Retinal pigment epithelial cell (primary cell): ENCODE results near the gene PITPNM2.

Experiments
- DNase-seq: peaks from one replicate; pipeline ENCODE4 v3.0.0-alpha.2; 2010; ENCODE audit warnings: low read depth
- H3K4me3 ChIP-seq: 2 replicates; pipeline ENCODE4 v1.5.1; 2011; ENCODE audit warnings: mild to moderate bottlenecking, low read length, control low read depth, moderate library complexity
- CTCF ChIP-seq: conservative IDR thresholded peaks from 2 replicates; pipeline ENCODE4 v1.5.1; 2011; ENCODE audit warnings: low read depth, low read length, control low read depth, inconsistent platforms

The PITPNM2 gene

GRCh38 chr12:123150744-123151456 is at the start of gene PITPNM2:
TSS of gene PITPNM2 (minus strand) at chr12:123151090. CDS start at chr12:123034590, 116,500 bp downstream.
- TF ChIP-seq CTCF = no peak
- peak within 1 kb of the TSS; percentile 60 for H3K4me3 ChIP-seq
- DNase-seq = no peak

GRCh38 chr12:123200414-123200813 is 49.5 kb upstream of the PITPNM2 start:
- no peak for DNase-seq
- TF ChIP-seq CTCF = no peak
- H3K4me3 ChIP-seq = no peak overlapping the region

GRCh38 chr12:123199936-123200335 is 49.0 kb upstream of the PITPNM2 start:
- no peak for TF ChIP-seq CTCF
- no peak overlapping the region for H3K4me3 ChIP-seq
- no peak for DNase-seq

- TF ChIP-seq CTCF = no peak
- no peak overlapping the region for H3K4me3 ChIP-seq
- DNase-seq = no peak
Measured at GRCh38 chr12:123187637-123188036, 36.7 kb upstream of the PITPNM2 start.

GRCh38 chr12:123180171-123180570 is 29.3 kb upstream of the PITPNM2 start:
- no peak overlapping the region for H3K4me3 ChIP-seq
- no peak for TF ChIP-seq CTCF
- DNase-seq = no peak

- DNase-seq = no peak
- H3K4me3 ChIP-seq = no peak overlapping the region
- no peak for TF ChIP-seq CTCF
Measured at GRCh38 chr12:123171967-123172366, 21.1 kb upstream of the PITPNM2 start.

GRCh38 chr12:123167329-123167728 is 16.4 kb upstream of the PITPNM2 start:
- TF ChIP-seq CTCF = no peak
- no peak for DNase-seq
- H3K4me3 ChIP-seq = no peak overlapping the region
